ENCODE data around the gene TTC16.
A peak's percentile ranks its signal among the peaks of the same experiment; 100 is the strongest.

Gene TTC16

GRCh38 chr9:127721391-127721821, 5.5 kb downstream of the TTC16 start:
- no peak for DNase-seq

GRCh38 chr9:127722055-127722745, 6.3 kb downstream of the TTC16 start:
- DNase-seq = no peak

- no peak for DNase-seq
Observed at GRCh38 chr9:127723013-127723412, 7.1 kb downstream of the TTC16 start.

GRCh38 chr9:127723444-127723843, 7.6 kb downstream of the TTC16 start:
- DNase-seq = peak in 1 of 2 experiments; percentile 17

- DNase-seq = no peak
Observed at GRCh38 chr9:127724012-127724411, 8.1 kb downstream of the TTC16 start.

GRCh38 chr9:127726871-127727270, 11.0 kb downstream of the TTC16 start:
- DNase-seq = no peak

- no peak for DNase-seq
Observed at GRCh38 chr9:127728808-127729207, 12.9 kb downstream of the TTC16 start.

- DNase-seq = no peak
Observed at GRCh38 chr9:127729522-127730256, 13.8 kb downstream of the TTC16 start.

- no peak for DNase-seq
Observed at GRCh38 chr9:127730262-127730661, 14.4 kb downstream of the TTC16 start.

- DNase-seq = no peak
Observed at GRCh38 chr9:127730799-127731410, 15.0 kb downstream of the TTC16 start.

- DNase-seq = no peak
Observed at GRCh38 chr9:127731938-127732337, 16.1 kb downstream of the TTC16 start.

GRCh38 chr9:127732444-127732843, 16.6 kb downstream of the TTC16 start:
- no peak for DNase-seq

GRCh38 chr9:127733614-127734013, 17.7 kb downstream of the TTC16 start:
- DNase-seq = no peak

- DNase-seq = no peak
Observed at GRCh38 chr9:127734247-127734746, 18.4 kb downstream of the TTC16 start.

- peak; percentile 84 to 93 for DNase-seq
Observed at GRCh38 chr9:127734747-127735529, 19.1 kb downstream of the TTC16 start, which contains the start of gene TOR2A. Gene TOR2A (minus strand): TSS chr9:127735294. CDS start chr9:127735270, 24 bp downstream.

- DNase-seq = no peak
Observed at GRCh38 chr9:127735530-127736185, 19.8 kb downstream of the TTC16 start.

- no peak for DNase-seq
Observed at GRCh38 chr9:127738666-127739065, 22.8 kb downstream of the TTC16 start.

- no peak for DNase-seq
Observed at GRCh38 chr9:127739614-127740330, 23.9 kb downstream of the TTC16 start.

GRCh38 chr9:127741831-127742434, 26.1 kb downstream of the TTC16 start:
- DNase-seq = no peak

- DNase-seq = no peak
Observed at GRCh38 chr9:127742435-127743088, 26.7 kb downstream of the TTC16 start.
